Tibial nerve (tissue), 4 donors: ENCODE results near the gene UGT1A8. TPM values are rescaled to one million over a fixed set of nuclear protein-coding genes. Genes with fewer than 3 reads are reported as not detected.
"Not testable (repeated sequence)": the region's sequence is repeated elsewhere in the genome, so short reads cannot be mapped to it uniquely, and the experiment has no call there.

Source experiments
- DNase-seq, 2 donors: peaks; one replicate each; pipeline ENCODE4 v3.0.0-alpha.2; 2019; ENCODE audit warnings: low spot score in 2 of 2
- H3K27ac ChIP-seq, 4 donors: fragments of 200-600 bp; sonication (generic) in 3 of 4; one replicate each; pipeline ENCODE4 v1.5.1; 2017 to 2019; ENCODE audit warnings: mild to moderate bottlenecking in 1 of 4
- H3K27me3 ChIP-seq, 2 donors: fragments of 200-600 bp; sonication (generic) in 1 of 2; one replicate each; pipeline versions ENCODE4 v1.5.1 to v1.6.0; 2017 to 2019
- H3K36me3 ChIP-seq, 3 donors: fragments of 200-600 bp; sonication (generic); one replicate each; pipeline ENCODE4 v1.5.1; 2018 to 2019
- H3K4me1 ChIP-seq, 4 donors: fragments of 200-600 bp; sonication (generic) in 3 of 4; one replicate each; pipeline ENCODE4 v1.5.1; 2017 to 2019
- H3K4me3 ChIP-seq, 4 donors: fragments of 200-600 bp; sonication (generic) in 3 of 4; one replicate each; pipeline ENCODE4 v1.5.1; 2017 to 2019; ENCODE audit warnings: mild to moderate bottlenecking in 1 of 4, moderate library complexity in 1 of 4
- H3K9me3 ChIP-seq, 4 donors: fragments of 200-600 bp; sonication (generic) in 3 of 4; one replicate each; pipeline ENCODE4 v1.5.1; 2017 to 2019
- CTCF ChIP-seq, 5 experiments: fragments of 200-600 bp in 3 of 5; fragments of 450-650 bp in 2 of 5; sonication (generic) in 3 of 5; IDR thresholded peaks; one replicate each; pipeline ENCODE4 v1.5.1; 2016 to 2019; ENCODE audit warnings: antibody characterized with exemption in 5 of 5, mild to moderate bottlenecking in 3 of 5, moderate library complexity in 2 of 5
- EP300 ChIP-seq, 2 donors: sonication (generic); formaldehyde crosslinking; IDR thresholded peaks; one replicate each; pipeline ENCODE4 v1.6.1; 2017; ENCODE audit warnings: antibody characterized with exemption in 2 of 2, mild to moderate bottlenecking in 1 of 2
- POLR2A ChIP-seq, 2 donors: fragments of 450-650 bp; IDR thresholded peaks; one replicate each; pipeline ENCODE4 v1.6.1; 2017; ENCODE audit warnings: antibody characterized with exemption in 2 of 2, mild to moderate bottlenecking in 2 of 2, moderate library complexity in 2 of 2
- WGBS, 2 donors: methylation state at CpG; one replicate each; pipeline ENCODE4 v1.1.5; 2018; 5-methylcytosine and 5-hydroxymethylcytosine counted together
- total RNA-seq, 4 donors: library from RNA; depleted of rRNA; stranded (reverse); fragments of >200 nt; gene quantifications; one replicate each; pipeline ENCODE4 v1.1.0, GENCODE V29; 2016

UGT1A8 gene
- total RNA-seq, 4 donors from 2014 or later, result not detected

GRCh38 chr2:233639860-233640259 is 22.4 kb downstream of the UGT1A8 start:
- Histone ChIP-seq H3K4me3 (no peak overlapping the region), H3K36me3 (no peaks in the 10 kb centered on the region), H3K27me3 (no peaks in the 10 kb centered on the region), H3K9me3 (peaks cover 0 to 32% (median 0%) of the 10 kb centered on the region in 4 donors), H3K4me1 (no peaks in the 10 kb centered on the region), H3K27ac (no peak overlapping the region)
- TF ChIP-seq CTCF (IDR thresholded peaks at IDR 0.05) (no peak), POLR2A (IDR thresholded peaks at IDR 0.05) (no peak), EP300 (IDR thresholded peaks at IDR 0.05) (no peak)
- DNase-seq, result no peak

GRCh38 chr2:233643128-233643527 is 25.7 kb downstream of the UGT1A8 start:
- 92 to 100% methylated on average over 1 of the region's 1 CpG for WGBS, 2 donors
- H3K36me3 ChIP-seq, result no peaks in the 10 kb centered on the region
- no peak for DNase-seq
- H3K9me3 ChIP-seq, result peaks cover 0 to 53% (median 0%) of the 10 kb centered on the region in 4 donors
- no peak for TF ChIP-seq POLR2A (IDR thresholded peaks at IDR 0.05)
- no peak for TF ChIP-seq EP300 (IDR thresholded peaks at IDR 0.05)
- TF ChIP-seq CTCF (IDR thresholded peaks at IDR 0.05), result no peak
- H3K27me3 ChIP-seq, result no peaks in the 10 kb centered on the region
- H3K27ac ChIP-seq, result no peak overlapping the region
- H3K4me3 ChIP-seq, result no peak overlapping the region
- H3K4me1 ChIP-seq, result no peaks in the 10 kb centered on the region

GRCh38 chr2:233646033-233646432 is 28.6 kb downstream of the UGT1A8 start:
- H3K27me3 ChIP-seq, H3K36me3 ChIP-seq, DNase-seq, H3K27ac ChIP-seq, H3K4me3 ChIP-seq, H3K4me1 ChIP-seq: not testable (repeated sequence)
- WGBS, 2 donors, result 69 to 87% methylated on average over 3 of the region's 3 CpGs
- peaks cover 0 to 53% (median 0%) of the 10 kb centered on the region in 4 donors for H3K9me3 ChIP-seq

- H3K27ac ChIP-seq, result no peak overlapping the region
- TF ChIP-seq EP300 (IDR thresholded peaks at IDR 0.05) (no peak), CTCF (IDR thresholded peaks at IDR 0.05) (no peak), POLR2A (IDR thresholded peaks at IDR 0.05) (no peak)
- WGBS, 2 donors, result 73 to 80% methylated on average over 4 of the region's 4 CpGs
- H3K4me3 ChIP-seq, result no peak overlapping the region
- H3K4me1 ChIP-seq, result no peaks in the 10 kb centered on the region
- peaks cover 0 to 10% (median 0%) of the 10 kb centered on the region in 4 donors for H3K9me3 ChIP-seq
- H3K36me3 ChIP-seq, result no peaks in the 10 kb centered on the region
- DNase-seq, result no peak
- H3K27me3 ChIP-seq, result no peaks in the 10 kb centered on the region
Measured at GRCh38 chr2:233650981-233651380, 33.5 kb downstream of the UGT1A8 start.

GRCh38 chr2:233651430-233651829 is 34.0 kb downstream of the UGT1A8 start:
- peaks cover 0 to 6% (median 0%) of the 10 kb centered on the region in 4 donors for H3K9me3 ChIP-seq
- TF ChIP-seq POLR2A (IDR thresholded peaks at IDR 0.05) (no peak), CTCF (IDR thresholded peaks at IDR 0.05) (no peak), EP300 (IDR thresholded peaks at IDR 0.05) (no peak)
- H3K27ac ChIP-seq, result no peak overlapping the region
- DNase-seq, result no peak
- no peaks in the 10 kb centered on the region for H3K27me3 ChIP-seq
- no peak overlapping the region for H3K4me3 ChIP-seq
- H3K36me3 ChIP-seq, result no peaks in the 10 kb centered on the region
- WGBS, 2 donors, result 89 to 98% methylated on average over 2 of the region's 2 CpGs
- no peaks in the 10 kb centered on the region for H3K4me1 ChIP-seq

- Histone ChIP-seq H3K9me3 (no peaks in the 10 kb centered on the region), H3K36me3 (no peaks in the 10 kb centered on the region), H3K4me3 (no peak overlapping the region), H3K27me3 (no peaks in the 10 kb centered on the region), H3K27ac (no peak overlapping the region), H3K4me1 (no peaks in the 10 kb centered on the region)
- no peak for DNase-seq
- 62 to 68% methylated on average over 6 of the region's 6 CpGs for WGBS, 2 donors
- TF ChIP-seq CTCF (IDR thresholded peaks at IDR 0.05) (no peak), POLR2A (IDR thresholded peaks at IDR 0.05) (no peak), EP300 (IDR thresholded peaks at IDR 0.05) (no peak)
Measured at GRCh38 chr2:233654501-233654900, 37.1 kb downstream of the UGT1A8 start.
